Skeletal muscle tissue (tissue), 2 donors: ENCODE measurements around the gene KAT14. TPM values are rescaled to one million over a fixed set of nuclear protein-coding genes. Genes with fewer than 3 reads are reported as not detected.

Source experiments
- small RNA-seq: library from RNA; depleted of rRNA; stranded (forward); fragments of <200 nt; gene quantifications from one replicate; pipeline ENCODE3, GENCODE V24; 2014
- total RNA-seq: library from RNA; depleted of rRNA; stranded (reverse); fragments of >200 nt; gene quantifications from one replicate; pipeline ENCODE4 v1.2.3, GENCODE V29; 2014

The KAT14 gene
- total RNA-seq, 1 donor from 2014 or later = 19.8 TPM

Small RNAs within 50 kb of the gene (small RNA-seq; reads per million reads assigned to genes)
- gene RF00019 = not detected
- not detected for gene RNU7-137P

Other genes starting within 250 kb of the KAT14 start
- gene SNX5, start 169.1 kb upstream of the KAT14 start, total RNA-seq = 95.0 TPM
- 6.8 TPM for gene MGME1, start 168.8 kb upstream of the KAT14 start, total RNA-seq
- gene OVOL2, start 79.9 kb upstream of the KAT14 start, total RNA-seq = not detected
- 5.7 TPM for gene PET117, start within 50 bp of the KAT14 start, total RNA-seq
- gene ZNF133, start 150.7 kb downstream of the KAT14 start, total RNA-seq = 16.7 TPM